NCI-H82 (cell line): ENCODE data around the gene CSH2.
A peak's percentile ranks its signal among the peaks of the same experiment; 100 is the strongest.

Experiments
- DNase-seq: peaks from one replicate; lab custom pipeline; 2025; lab: John Stamatoyannopoulos, UW

The CSH2 gene

GRCh38 chr17:63833741-63834373 is 39.6 kb downstream of the CSH2 start:
- no peak for DNase-seq

GRCh38 chr17:63833026-63833740 is 40.3 kb downstream of the CSH2 start:
- DNase-seq, result peak; percentile 65

- no peak for DNase-seq
These were observed 41.0 kb downstream of the CSH2 start for GRCh38 chr17:63832455-63832854.

GRCh38 chr17:63832014-63832413 is 41.5 kb downstream of the CSH2 start:
- no peak for DNase-seq

- DNase-seq, result no peak
These were observed 42.0 kb downstream of the CSH2 start for GRCh38 chr17:63831505-63831904.

- DNase-seq, result no peak
These were observed 42.5 kb downstream of the CSH2 start for GRCh38 chr17:63830904-63831491.

DNA sequence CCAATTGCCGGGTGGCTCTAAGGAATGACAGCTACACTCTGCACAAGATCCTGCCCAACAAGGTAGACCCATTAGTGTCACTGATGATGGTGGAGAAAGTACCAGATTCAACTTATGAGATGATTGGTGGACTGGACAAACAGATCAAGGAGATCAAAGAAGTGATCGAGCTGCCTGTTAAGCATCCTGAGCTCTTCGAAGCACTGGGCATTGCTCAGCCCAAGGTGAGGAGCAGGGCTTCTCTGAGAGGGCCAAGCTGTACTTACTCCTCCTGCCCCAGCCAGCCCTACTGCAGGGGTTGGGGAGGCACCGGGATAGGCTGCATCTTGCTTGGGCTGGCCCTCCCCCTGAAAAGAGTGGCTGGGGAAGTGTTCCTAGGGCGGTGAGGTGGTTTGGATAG is 43.2 kb downstream of the CSH2 start:
- DNase-seq, result no peak

DNA sequence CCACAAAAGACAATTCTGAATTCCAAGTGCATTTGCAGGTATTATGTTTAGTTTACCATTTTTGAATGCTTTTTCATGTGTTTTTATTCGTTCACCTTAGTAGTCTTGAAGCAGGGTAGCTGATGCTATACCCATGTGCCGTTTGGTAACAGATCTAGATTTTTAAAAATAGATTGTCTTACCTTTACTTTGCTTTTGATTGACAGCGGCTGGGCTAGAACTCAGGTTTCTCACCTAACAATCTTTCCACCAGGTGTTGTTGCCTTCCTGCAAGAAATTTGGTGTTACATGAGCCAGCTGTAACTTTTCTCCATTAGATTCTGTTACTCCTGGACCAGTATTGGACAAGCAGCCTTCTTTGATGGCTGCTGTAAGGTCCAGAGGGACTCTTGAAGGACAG is 44.5 kb downstream of the CSH2 start:
- no peak for DNase-seq

DNA sequence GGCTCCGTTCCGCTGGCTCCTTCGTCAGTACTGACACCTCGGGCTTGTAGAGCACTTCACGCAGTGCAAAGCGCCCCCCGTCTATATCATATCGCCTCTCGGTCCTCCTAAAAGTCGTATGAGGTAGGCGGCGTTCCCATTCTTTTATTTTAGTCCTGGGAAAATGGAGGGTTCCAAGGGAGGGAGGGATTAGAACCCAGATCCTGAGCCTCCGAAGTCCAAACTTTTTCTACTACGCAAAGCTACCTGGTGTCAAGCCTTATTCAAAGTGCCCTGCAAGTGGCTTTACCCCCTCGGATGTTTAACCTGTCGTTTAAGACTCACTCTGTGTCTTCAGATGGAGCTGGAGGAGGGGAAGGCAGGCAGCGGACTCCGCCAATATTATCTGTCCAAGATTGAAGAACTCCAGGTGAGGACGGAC is 45.7 kb downstream of the CSH2 start:
- peak; percentile 43 for DNase-seq

DNA sequence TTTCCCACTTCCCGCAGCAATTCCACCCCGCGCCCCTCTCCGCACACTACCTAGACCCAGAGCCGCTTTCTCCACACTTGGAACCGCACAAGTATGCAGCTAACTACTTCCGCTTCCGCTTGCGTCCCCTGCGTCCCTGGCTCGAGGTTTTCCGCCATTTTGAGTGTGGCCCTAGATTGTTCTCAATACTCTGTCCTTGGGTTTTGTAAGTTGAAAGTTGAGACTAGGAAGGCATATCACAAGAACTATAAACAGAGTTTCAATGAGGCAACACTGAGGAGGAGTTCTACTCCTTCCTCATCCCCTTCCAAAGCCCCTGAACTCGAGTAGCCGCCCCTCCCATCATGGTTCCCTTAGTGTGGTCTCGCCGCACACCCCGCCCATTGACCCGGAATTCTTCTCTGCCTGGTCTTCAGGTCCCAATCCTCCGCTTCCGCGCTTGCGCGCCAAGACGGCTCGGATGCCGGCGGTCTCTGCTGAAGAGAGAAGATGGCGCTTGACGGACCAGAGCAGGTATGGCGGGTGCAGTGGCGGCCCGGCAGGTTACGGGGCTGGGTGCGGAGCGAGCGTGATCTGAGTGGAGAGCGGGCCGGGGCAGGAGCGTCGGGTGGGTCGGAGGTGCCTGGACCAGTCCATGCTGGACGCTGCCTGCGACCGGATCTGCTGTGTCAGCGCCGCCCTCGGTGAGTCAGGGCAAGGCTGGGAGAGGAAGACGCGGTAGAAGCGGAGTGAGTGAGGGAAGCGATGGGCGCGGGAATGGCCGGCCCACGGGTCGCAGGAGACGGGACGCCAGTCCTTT is 46.3 kb downstream of the CSH2 start, which contains the start of the genes FTSJ3 and PSMC5:
Gene FTSJ3 (minus strand): TSS at position 662 of the 799 bp plus-strand sequence. CDS start 761 bp downstream, outside the sequence.
Gene PSMC5 (plus strand): TSS at position 430 of the 799 bp plus-strand sequence. CDS start 60 bp downstream, at position 490.
- DNase-seq, result peak; percentile 98

DNA sequence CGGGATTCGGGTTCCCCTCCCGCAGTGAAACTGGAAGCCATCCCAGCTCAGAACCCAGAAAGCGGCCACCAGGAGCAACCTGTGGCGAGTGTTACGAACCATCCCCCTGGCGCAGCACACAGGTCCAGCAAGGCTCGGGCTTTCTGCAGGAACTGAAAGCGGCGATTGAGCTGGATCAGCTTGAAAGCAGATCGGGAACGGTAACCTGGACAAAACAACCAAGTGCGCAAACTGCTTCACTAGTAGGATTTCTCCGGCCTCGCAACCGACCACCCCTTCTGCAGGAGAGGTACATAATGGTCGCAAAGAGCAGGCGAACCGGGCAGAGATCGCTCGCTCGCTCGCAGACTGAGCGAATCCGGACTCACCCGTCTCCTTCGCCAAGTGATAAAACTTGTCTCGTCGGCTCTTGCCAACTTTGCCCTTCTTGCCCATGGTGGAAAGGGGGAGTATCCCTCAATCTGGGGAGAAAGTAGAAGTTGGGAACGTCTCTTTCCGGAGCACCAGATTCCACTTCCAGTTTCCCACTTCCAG is 46.9 kb downstream of the CSH2 start:
- peak; percentile 53 for DNase-seq

DNA sequence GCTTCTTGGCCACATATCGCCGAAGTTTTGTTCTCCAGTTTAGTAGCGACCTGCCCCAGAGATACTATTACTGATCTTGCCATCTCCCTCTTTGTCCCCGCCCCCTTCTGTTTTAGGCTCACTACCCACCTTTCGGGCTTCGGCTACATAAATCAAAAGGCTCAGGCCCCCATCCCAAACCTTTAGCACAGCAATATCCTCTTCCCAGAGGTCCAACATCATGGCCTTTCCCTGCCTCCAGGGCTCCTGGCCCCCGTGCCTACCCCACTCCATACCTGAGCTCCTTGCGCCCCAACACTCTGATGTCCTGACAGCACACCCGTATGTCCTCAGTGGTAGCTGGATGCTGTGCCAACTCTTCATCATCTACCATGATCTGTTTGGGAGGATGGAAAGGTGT is 49.1 kb downstream of the CSH2 start:
- DNase-seq, result no peak

DNA sequence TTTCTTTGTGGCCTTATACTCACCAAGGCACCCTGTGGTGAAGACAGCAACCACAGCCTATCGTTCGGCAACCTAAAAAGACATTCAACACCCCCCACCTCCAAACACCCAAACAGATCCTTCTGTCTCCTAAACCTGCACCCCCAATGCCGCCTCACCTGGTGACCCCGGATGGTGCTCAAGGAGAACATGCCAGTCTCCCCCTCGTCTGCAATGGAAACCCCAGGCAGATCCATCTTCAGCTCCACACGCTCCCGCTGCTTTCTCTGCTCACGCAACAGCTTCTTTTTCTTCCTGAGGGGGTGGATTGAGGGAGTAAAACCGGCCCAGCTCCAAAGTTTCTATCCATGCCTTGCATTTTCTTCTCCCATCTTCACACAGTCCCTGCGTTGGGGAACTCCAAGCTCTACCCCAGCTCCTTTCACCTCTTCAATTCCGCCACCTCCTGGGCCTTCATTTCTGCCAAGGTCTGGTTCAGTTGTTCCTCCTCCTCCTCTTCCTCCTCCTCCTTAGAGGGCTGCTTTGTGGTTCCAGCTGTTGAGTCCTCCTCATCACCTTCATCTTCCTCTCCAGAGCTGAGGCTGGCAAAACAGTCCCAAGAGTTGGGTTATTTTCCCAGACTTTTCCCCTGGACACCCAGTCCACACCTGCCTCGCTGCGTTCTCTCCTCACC is 49.7 kb downstream of the CSH2 start:
- no peak for DNase-seq

DNA sequence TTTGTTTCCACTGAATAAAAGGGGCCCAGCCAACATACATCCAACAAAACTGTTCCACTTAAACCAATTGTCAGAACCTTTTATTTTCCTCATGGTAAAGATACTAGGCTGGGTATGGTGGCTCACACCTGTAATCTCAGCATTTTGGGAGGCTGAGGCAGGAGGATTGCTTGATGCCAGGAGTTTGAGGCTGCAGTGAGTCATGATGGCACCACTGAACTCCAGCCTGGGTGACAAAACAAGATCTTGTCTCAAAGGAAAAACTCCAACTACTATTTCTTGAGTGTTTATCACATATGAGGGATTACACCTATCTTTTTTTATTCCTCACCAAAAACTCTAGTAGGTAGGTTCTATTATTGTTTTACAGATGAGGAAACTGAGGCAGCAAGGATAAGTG is 50.9 kb downstream of the CSH2 start:
- no peak for DNase-seq
